Uterus (tissue), 2 donors: ENCODE results near the gene CCDC152.

Source experiments
- POLR2A ChIP-seq, 2 donors: fragments of 450-650 bp; IDR thresholded peaks; one replicate each; pipeline ENCODE4 v1.6.1; 2016; ENCODE audit warnings: antibody characterized with exemption in 2 of 2, mild to moderate bottlenecking in 1 of 2, moderate library complexity in 1 of 2
- TF ChIP-seq, protein P1 (sequence below), 4 experiments: fragments of 200-600 bp in 2 of 4; fragments of 450-650 bp in 2 of 4; sonication (generic) in 2 of 4; IDR thresholded peaks; one replicate each; pipeline ENCODE4 v1.5.1; 2016 to 2019; ENCODE audit warnings: antibody characterized with exemption in 4 of 4, mild to moderate bottlenecking in 2 of 4, moderate library complexity in 1 of 4

- peak; percentile 78 to 79 for TF ChIP-seq POLR2A (IDR thresholded peaks at IDR 0.05)
- TF ChIP-seq, protein P1, sequence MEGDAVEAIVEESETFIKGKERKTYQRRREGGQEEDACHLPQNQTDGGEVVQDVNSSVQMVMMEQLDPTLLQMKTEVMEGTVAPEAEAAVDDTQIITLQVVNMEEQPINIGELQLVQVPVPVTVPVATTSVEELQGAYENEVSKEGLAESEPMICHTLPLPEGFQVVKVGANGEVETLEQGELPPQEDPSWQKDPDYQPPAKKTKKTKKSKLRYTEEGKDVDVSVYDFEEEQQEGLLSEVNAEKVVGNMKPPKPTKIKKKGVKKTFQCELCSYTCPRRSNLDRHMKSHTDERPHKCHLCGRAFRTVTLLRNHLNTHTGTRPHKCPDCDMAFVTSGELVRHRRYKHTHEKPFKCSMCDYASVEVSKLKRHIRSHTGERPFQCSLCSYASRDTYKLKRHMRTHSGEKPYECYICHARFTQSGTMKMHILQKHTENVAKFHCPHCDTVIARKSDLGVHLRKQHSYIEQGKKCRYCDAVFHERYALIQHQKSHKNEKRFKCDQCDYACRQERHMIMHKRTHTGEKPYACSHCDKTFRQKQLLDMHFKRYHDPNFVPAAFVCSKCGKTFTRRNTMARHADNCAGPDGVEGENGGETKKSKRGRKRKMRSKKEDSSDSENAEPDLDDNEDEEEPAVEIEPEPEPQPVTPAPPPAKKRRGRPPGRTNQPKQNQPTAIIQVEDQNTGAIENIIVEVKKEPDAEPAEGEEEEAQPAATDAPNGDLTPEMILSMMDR (IDR thresholded peaks at IDR 0.05) = peak in 2 of 4 experiments; percentile 5 to 12
Measured at GRCh38 chr5:42811591-42812446, 55.2 kb downstream of the CCDC152 start, which contains the start of gene SELENOP.
